ENCODE data around the gene NAP1L1.

Gene NAP1L1

DNA sequence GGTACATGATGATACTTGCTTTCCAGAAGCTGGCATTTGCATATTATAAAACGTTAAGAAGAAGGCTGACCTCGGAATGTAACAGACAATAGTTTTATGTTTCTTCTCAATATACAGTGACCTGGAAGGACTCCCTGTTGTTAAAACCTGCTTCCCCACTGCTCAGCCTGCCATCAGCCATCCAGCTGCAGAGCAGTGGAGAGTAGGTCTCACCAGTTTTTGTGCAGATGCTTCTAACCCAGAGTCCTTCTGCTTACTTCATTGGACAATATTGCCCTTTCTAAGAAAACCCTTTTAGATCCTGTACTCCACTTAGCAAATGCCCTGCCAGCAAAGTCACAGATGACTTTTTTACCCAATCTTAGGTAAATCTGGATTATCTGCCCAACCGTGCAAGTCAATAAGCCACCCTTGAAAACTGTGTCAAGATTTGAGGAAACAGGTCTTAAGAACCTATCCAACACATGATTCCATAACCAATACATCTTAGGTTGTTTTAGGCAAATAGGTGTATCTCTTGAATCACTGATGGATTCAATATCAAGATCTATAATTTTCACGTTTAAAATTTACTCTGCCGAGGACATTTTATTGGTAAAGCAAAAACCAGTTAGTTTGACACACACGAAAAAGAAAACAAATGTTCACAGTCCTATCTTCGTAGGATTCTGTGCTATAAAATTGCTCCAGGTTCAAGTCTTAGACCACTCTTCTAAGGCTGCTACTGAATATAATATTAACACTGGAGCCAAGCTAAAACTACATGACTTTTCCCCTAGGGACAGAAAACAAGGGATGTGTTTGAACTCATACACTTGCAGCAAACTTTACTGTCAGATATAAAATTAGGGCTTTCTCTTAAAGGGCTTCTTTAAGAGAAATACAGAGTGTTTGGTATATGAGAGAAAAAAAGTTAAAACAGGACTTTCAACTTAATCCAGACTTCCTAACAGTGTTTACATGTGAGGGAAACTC lies 58.6 kb downstream of the NAP1L1 start:
- in situ Hi-C loops (cut with MboI; ENCODE audit: low pct_unique_long_range_greater_than_20kb, low sequenced_read_pairs): loop anchor here (25.0 kb wide), 1 partner anchor 489 kb away; no protein-coding TSS in a partner anchor
- no peak for DNase-seq

DNA sequence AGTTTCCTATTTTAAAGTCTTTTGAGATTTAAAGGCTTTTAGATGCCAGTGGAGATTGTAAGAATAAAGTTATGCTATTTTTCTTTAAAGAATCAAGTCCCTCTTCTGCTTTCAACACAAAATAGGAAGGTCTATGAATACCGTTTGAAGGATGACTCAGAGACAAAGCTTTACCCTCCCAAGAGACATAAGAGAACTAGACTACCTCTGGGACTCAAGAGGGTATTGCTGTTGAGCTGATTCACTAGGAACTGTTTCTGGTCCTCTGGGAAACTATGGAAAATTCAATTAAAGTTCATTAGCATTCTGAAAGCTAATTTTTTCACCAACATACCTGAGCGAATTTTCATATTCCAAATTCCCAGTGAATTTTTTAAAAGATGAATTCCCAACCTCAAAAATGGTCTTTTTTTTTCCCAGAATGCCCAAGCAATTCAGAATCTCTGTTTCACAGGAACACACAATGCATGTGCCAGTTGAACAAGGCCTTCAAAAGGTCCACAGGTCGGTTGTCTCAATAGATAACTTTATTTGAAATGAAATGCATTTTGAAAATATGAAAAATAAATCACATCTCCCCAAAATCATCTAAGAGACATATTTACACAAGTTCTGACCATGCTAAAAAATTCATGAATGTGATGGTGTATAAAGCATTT lies 59.4 kb downstream of the NAP1L1 start:
- DNase-seq: no peak
- in situ Hi-C loops (cut with MboI; ENCODE audit: low pct_unique_long_range_greater_than_20kb, low sequenced_read_pairs): loop anchor here (25.0 kb wide), 1 partner anchor 488 kb away; no protein-coding TSS in a partner anchor

DNA sequence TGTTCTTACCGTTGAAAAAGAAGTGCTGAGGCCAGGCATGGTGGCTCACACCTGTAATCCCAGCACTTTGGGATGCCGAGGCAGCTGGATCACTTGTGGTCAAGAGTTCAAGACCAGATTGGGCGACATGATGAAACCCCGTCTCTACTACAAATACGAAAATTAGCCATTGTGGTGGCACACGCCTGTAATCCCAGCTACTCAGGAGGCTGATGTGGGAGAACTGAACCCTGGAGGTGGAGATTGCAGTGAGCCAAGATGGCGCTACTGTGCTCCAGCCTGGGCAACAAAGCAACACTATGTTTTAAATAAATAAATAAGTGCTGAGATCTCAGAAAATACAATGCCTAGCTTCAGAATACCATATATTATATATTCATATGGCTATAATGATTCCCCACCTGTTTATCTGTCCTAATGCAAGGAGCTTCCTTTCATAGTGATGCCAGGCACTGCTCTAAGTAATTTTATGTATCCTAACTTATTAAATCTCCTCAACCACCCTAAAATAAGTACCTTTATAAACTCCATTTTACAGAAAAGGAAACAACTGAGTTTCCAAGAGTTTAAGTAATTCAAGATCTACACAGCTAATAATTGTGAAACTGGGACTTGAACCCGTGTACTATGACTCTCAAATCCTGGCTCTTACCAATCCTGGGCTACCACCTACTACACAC lies 60.2 kb downstream of the NAP1L1 start:
- in situ Hi-C loops (cut with MboI; ENCODE audit: low pct_unique_long_range_greater_than_20kb, low sequenced_read_pairs): no loop called here
- no peak for DNase-seq

- no peak for DNase-seq
- in situ Hi-C loops (cut with MboI; ENCODE audit: low pct_unique_long_range_greater_than_20kb, low sequenced_read_pairs): no loop called here
Measured at GRCh38 chr12:76023069-76023690, 61.3 kb downstream of the NAP1L1 start.

GRCh38 chr12:76022506-76022905 lies 62.0 kb downstream of the NAP1L1 start:
- in situ Hi-C loops (cut with MboI; ENCODE audit: low pct_unique_long_range_greater_than_20kb, low sequenced_read_pairs): no loop called here
- no peak for DNase-seq

- peak; percentile 63 for DNase-seq
- in situ Hi-C loops (cut with MboI; ENCODE audit: low pct_unique_long_range_greater_than_20kb, low sequenced_read_pairs): no loop called here
Measured at GRCh38 chr12:76020731-76021672, 63.5 kb downstream of the NAP1L1 start.

DNA sequence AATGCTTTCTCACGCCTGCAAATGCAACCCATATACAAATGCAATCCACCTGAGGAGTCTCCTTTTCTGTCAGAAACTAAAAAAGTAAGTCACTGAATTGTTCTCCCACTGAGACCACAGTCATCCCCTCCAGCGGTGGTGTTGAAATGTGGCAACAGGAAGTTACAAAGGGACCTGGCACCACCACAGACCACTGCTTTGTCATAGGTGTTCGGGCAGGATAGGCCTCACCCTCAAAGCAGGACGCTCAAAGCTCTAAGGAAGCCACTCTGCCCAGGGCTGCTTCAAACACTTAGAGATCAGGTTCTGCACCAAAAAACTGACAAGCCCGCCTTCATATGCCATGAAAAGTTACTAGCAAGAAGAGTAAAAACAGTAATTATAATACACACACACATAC lies 64.2 kb downstream of the NAP1L1 start:
- in situ Hi-C loops (cut with MboI; ENCODE audit: low pct_unique_long_range_greater_than_20kb, low sequenced_read_pairs): no loop called here
- peak; percentile 76 for DNase-seq

DNA sequence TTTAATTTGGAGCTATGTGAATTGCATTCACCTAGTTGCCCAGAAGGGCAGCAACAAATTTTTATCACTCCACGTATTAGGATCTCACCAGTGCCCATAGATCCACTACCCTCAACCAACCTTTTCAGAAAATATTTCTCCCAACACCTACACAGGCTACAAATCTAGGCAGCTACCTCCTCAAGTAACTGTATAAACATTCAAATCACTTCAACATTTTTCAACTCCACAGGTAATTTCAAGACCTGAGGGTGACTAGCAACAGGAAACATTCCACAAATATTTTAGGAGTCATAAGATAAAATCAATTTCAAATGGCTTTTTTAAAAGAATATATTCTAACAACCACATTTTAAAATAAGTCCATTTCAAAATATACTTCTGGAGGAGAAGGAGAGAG lies 65.8 kb downstream of the NAP1L1 start:
- in situ Hi-C loops (cut with MboI; ENCODE audit: low pct_unique_long_range_greater_than_20kb, low sequenced_read_pairs): no loop called here
- DNase-seq: no peak

DNA sequence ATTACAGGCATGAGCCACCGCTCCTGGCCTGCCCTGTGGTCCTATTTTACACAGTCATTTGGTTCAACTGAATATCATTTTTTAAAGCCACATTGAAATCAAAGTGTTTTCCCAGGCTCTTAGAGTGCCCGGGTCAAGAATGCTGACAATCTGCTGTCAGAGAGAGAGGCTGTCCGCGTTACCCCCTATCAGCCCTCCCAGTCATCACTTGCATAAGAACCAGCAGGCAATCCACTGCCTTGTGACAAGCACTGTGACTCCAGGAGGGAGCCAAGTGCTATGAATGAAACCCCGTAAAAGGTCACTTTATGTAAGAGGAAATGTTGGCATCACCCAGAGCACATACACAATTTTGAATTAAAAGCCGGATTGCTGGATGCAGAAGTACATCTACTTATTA lies 66.4 kb downstream of the NAP1L1 start:
- in situ Hi-C loops (cut with MboI; ENCODE audit: low pct_unique_long_range_greater_than_20kb, low sequenced_read_pairs): no loop called here
- DNase-seq: no peak

GRCh38 chr12:76014007-76014406 lies 70.5 kb downstream of the NAP1L1 start:
- in situ Hi-C loops (cut with MboI; ENCODE audit: low pct_unique_long_range_greater_than_20kb, low sequenced_read_pairs): no loop called here
- DNase-seq: no peak

DNA sequence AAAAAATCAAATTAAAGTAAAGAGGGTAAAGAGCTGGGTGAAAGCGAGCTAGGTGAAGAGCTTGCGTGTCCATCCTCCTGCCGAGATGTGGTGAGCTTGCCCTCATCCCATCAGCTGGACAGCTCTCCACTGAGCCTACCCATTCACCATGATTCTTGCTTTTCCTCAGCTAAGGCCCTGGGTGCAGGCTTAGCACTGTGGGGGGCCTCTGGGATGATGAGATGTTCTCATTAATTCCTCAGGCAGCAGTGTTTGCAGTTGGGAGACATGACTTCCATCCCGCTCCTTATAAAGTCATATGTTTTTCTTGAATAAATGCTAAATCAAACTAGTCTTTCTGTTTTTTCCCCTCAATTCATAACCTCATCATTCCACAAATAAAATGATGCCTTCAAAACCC lies 70.9 kb downstream of the NAP1L1 start:
- in situ Hi-C loops (cut with MboI; ENCODE audit: low pct_unique_long_range_greater_than_20kb, low sequenced_read_pairs): no loop called here
- DNase-seq: no peak

DNA sequence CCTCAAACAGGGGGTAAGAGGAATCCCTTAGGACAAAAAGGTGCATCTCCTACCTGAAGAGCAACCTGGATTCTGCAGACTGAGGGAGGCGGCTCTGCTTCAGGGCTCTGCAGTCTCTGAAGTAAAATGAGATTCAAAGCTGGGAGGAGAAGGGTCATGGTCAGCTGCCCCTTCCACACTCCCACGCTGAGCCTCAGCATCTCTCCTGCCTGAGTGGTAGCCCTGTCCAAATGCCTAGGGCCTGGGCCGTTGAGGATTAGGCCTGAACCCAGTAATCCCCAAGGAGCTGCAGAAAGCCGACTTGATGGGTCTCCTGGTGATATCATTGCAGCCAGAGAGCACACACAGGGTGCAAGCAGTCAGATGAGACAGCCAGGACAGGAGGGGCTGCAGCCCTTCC lies 71.8 kb downstream of the NAP1L1 start:
- no peak for DNase-seq

DNA sequence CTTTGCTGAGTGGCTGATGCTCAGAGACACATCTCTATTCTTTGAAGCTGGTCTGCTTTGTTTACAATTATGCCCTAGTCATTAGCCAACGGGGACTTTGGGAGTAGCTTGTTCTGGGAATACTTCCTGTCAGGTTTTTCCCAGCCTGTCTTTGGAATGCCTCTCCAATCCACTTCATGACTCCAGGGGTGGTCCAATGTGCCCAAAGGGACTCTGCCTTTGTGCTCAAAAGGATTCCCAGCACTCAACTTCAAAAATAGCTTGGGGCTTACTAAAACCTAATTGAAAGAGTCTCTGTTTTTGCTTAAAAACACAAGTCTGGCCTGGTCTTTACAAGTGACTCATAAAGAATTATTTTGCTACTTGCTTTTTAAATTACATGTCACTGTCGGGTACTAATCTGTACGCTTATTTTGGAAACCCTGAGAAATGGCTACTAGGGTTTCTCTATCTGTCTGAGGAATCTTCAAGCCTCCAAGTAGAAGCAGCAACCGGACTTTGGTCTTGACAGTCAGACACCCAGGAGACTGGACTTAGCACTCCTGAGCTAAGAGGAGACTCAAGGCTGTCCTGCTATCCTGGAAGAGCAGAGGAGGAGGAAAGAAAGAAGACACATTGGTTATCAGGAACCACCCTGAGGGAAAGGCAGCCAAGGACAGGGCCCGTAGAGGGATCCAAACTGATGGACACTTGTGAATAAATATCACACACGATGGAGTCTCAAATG lies 73.6 kb downstream of the NAP1L1 start:
- in situ Hi-C loops (cut with MboI; ENCODE audit: low pct_unique_long_range_greater_than_20kb, low sequenced_read_pairs): no loop called here
- no peak for DNase-seq

More for the DNA sequence above, 71.8 kb downstream of the NAP1L1 start:
- in situ Hi-C loops (cut with MboI; ENCODE audit: low pct_unique_long_range_greater_than_20kb, low sequenced_read_pairs): no loop called here

DNA sequence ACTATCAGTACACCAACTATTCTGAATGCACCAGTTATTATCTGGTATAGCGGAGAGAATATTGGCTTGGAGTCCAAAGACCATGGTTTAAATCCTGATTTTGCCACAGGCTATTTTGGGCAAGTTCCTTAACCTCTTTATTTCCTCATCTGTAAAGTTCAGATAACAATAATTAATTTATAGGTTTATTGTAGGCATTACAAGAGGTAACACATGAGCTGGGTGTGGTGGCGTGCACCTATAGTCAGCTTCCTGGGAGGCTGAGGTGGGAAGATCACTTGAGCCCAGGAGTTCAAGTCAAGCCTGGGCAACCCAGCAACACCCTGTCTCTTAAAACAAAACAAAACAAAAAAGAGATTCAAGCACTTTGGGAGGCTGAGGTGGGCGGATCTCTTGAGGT lies 76.1 kb downstream of the NAP1L1 start:
- in situ Hi-C loops (cut with MboI; ENCODE audit: low pct_unique_long_range_greater_than_20kb, low sequenced_read_pairs): no loop called here

DNA sequence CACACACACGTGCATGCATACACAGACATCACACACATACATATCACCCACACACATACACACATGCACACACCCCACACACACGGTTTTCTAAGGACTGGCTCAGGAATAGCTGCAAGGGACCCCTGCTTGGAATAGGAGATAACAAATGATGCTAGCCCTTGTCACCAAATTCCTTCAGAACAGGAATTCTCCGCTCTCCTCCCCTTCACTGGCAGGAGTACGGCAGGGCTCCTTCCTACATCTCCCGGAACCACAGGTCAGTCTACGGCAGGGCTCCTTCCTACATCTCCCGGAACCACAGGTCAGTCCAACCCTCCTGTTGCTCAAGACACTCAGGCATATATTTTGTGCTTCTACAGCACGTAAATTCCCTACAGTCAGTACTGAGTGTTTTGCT lies 76.8 kb downstream of the NAP1L1 start:
- no peak for DNase-seq
- in situ Hi-C loops (cut with MboI; ENCODE audit: low pct_unique_long_range_greater_than_20kb, low sequenced_read_pairs): no loop called here

More for the DNA sequence above, 76.1 kb downstream of the NAP1L1 start:
- no peak for DNase-seq

DNA sequence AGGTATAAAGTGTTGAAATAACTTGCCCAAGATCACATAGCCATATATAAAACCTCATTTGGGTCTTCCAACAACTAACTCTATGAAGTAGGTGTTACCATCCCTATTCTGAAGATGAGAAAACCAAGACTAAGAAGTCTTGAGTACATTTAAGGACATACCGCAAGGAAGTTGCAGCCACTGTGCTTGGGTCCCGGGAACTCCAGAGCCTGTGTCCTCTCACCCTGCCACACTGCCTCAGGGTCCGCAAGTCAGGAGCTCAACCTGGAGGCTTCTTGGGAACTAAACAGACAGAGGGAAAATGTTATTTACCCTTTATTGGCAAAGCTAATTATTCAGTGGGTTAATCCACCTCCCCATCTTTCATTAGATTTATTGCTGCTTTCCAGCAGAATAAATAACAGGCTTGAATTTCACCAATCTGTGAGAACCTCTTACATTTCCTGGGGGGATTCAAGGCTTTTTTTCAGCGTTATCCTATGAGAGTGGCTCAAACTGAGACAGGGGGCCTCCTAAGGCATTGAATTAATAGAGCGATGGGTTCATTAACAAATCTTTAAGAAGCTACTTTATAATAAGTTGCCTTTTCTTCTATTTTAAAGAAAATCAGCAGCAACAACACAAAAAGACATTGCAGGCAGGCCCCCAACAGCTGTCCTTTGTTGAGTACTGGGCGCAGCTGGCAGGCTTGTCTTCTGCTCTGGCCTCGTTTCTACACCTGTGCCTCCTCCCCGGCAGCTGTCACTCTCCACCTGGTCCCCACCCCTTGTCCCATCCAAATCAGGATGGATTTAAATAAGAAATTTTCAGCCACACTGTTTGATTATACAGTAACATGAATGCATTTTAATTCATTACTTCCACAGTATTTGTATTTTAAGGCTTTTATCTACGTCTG lies 78.2 kb downstream of the NAP1L1 start:
- no peak for DNase-seq
- in situ Hi-C loops (cut with MboI; ENCODE audit: low pct_unique_long_range_greater_than_20kb, low sequenced_read_pairs): no loop called here

DNA sequence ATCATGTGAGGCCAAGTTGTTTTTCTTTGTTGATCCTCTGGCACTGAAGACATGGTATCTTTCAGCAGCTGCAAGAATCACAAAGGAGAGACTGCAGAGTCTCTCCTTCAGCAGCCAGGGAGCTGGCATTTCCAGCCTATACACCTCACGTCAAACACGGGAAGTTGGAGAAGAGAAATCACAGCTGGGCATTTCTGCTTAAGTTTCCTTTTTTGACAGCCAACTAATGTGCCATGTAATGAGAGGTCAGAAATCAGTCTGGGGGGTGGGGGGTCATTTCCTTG lies 81.2 kb downstream of the NAP1L1 start:
- no peak for DNase-seq
- in situ Hi-C loops (cut with MboI; ENCODE audit: low pct_unique_long_range_greater_than_20kb, low sequenced_read_pairs): no loop called here

All from KBM-7 (cell line).